IPS-18c (cell line): ENCODE results near the gene EGLN1.
"Not testable (repeated sequence)": the region's sequence is repeated elsewhere in the genome, so short reads cannot be mapped to it uniquely, and the experiment has no call there.

Experiments
- H3K4me3 ChIP-seq: 2 replicates; pipeline ENCODE4 v1.7.0; 2013; ENCODE audit warnings: low read depth, mild to moderate bottlenecking, low read length, moderate library complexity; ENCODE audit not compliant: insufficient read depth
- H3K9me3 ChIP-seq: one replicate; pipeline ENCODE4 v1.6.1; 2013; ENCODE audit warnings: mild to moderate bottlenecking, low read length, moderate library complexity; ENCODE audit not compliant: control insufficient read depth, insufficient read depth

The EGLN1 gene

GRCh38 chr1:231354330-231355020 is 67.6 kb downstream of the EGLN1 start:
- Histone ChIP-seq H3K4me3 (no peak overlapping the region), H3K9me3 (no peaks in the 10 kb centered on the region)

GRCh38 chr1:231353086-231353485 is 69.0 kb downstream of the EGLN1 start:
- H3K9me3 ChIP-seq, result no peaks in the 10 kb centered on the region
- H3K4me3 ChIP-seq, result no peak overlapping the region

DNA sequence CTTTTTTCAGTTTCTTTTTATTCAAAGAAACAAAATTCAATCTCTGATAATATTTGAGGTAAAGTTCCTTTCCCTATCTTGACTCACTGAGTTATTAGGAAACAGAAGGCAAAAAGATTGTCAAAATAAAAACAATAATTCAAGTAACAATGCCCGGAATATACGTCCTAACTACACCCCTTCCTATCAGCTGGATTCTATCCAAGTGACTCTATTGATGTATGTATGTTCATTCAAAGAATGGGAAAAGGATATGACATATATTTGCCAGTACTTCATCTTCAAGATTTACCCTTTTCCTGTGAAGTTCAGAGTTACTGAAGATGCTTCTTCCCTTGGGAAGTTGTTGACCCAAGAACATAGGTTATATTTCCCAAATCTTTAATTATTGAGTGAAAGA is 70.3 kb downstream of the EGLN1 start:
- Histone ChIP-seq H3K4me3 (no peak overlapping the region), H3K9me3 (no peaks in the 10 kb centered on the region)

GRCh38 chr1:231348856-231349255 is 73.2 kb downstream of the EGLN1 start:
- H3K9me3 ChIP-seq, H3K4me3 ChIP-seq: not testable (repeated sequence)

- Histone ChIP-seq H3K4me3 (no peak overlapping the region), H3K9me3 (no peaks in the 10 kb centered on the region)
Observed at GRCh38 chr1:231348442-231348841, 73.6 kb downstream of the EGLN1 start.

GRCh38 chr1:231347961-231348360 is 74.1 kb downstream of the EGLN1 start:
- no peak overlapping the region for H3K4me3 ChIP-seq
- no peaks in the 10 kb centered on the region for H3K9me3 ChIP-seq

GRCh38 chr1:231340328-231341013 is 81.6 kb downstream of the EGLN1 start:
- H3K9me3 ChIP-seq, result no peaks in the 10 kb centered on the region
- H3K4me3 ChIP-seq, result no peak overlapping the region

- Histone ChIP-seq H3K4me3 (peak within 1 kb of the TSS; percentile 90), H3K9me3 (no peaks in the 10 kb centered on the region)
Observed at GRCh38 chr1:231338270-231339128, 83.6 kb downstream of the EGLN1 start, which contains the start of gene SPRTN. Gene SPRTN (plus strand): TSS chr1:231338293. CDS start chr1:231338384, 91 bp downstream.

DNA sequence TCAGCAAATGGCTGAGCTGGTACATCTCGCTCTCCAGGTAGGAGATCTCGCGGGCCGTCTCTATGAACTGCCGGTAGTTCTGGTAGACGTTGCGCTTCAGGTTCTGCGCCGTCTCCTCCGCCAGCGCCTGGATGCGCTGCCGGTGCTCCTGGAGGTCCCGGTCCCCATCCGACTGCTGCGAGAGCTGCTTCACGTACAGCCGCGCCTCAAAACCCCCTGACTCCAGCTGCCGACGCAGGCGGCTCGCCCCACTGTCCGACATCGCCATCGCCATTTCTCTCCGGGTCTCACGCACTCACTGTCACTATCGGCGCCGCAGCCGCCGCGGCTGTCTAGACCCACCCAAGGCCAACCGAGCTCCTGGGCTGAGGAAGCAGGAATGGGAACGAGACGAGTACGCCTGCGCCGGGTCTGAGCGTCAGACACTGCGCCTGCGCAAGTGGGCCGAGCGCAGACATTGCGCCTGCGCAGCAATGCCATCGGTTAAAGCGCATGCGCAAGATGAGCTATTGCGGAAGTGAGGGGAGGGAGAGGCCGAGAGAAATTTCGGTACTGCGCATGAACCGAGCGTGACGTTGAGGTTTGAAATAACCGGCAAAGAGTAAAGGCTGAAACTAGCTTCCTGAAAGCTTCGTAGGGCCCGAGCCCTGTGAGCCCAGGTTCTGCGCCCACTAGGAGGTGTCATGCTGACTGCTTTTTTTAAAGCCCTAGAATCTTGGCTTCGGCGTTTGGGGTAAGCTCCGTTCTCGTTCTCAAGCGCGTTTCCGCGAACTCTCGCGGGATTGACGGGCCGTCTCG is 84.4 kb downstream of the EGLN1 start, which contains the start of gene EXOC8:
TSS of gene EXOC8 (minus strand) at position 381 of the 798 bp plus-strand sequence. CDS start at position 274, 107 bp downstream.
- Histone ChIP-seq H3K9me3 (no peaks in the 10 kb centered on the region), H3K4me3 (peak within 1 kb of the TSS; percentile 90)

DNA sequence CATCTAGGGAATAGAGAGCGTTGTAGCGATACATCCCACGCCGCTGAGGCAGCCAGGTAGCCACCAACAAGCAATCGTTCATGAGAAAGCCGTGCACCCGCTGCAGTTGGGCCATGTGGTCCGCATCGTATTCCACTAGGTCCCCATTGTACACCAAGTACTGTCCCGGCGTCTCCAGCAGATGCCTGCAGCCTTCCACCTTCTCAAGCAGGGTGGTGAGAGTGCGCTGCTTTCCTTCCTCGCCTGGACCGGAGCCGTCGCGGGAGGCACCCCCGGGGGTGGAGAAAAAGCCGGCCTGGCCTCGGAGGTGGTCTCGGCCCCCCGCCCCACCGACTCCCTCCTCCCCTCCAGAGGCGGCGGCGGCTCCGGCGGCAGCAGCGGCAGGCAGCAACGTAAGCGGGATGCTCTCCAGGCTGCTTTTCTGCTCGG is 85.0 kb downstream of the EGLN1 start:
- Histone ChIP-seq H3K4me3 (peak overlapping the region; percentile 90), H3K9me3 (no peaks in the 10 kb centered on the region)

DNA sequence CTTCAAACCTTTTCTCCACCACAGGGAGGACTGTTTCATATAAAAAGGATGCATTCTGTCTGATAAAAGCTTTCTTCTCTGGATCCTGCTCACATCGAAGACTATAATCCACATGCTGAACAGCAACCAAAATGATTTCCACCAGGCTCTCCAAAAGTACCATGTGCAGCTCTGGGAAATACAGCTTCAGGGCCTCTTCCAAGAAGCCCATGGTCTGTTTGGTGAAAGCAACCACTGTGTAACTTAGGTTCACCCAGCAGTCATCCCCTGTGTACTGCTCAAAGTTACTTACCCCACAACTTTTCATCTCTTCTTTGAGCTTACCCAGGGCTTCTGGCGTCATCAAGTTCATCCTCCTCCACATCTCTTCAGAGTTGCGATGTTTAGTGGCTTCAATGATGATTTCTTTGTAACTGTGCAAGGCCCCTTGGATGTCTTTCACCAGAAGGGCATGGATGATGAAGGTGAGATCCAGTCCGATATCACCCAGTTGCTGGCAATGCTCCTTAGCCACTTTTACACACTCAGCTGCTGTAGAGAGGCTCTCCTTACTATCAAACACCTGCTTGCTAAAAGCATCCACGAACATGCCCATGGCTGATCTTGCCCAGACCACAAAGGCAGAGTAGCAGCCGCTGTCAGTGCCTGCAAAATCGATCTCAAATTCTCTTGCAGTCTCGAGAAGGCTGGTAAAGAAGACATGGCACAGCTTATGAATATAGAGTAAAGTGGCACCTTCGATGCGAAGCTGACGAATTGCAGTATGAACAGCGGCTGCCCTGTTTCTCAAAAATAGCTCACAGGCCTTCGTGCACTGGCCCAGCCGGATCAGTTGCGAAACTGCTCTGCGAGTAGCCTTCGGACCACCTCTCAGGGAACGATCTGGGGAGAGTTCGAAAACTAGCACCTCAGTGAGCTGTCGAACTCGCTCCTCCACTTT is 86.2 kb downstream of the EGLN1 start:
- no peaks in the 10 kb centered on the region for H3K9me3 ChIP-seq
- peak overlapping the region; percentile 90 for H3K4me3 ChIP-seq

DNA sequence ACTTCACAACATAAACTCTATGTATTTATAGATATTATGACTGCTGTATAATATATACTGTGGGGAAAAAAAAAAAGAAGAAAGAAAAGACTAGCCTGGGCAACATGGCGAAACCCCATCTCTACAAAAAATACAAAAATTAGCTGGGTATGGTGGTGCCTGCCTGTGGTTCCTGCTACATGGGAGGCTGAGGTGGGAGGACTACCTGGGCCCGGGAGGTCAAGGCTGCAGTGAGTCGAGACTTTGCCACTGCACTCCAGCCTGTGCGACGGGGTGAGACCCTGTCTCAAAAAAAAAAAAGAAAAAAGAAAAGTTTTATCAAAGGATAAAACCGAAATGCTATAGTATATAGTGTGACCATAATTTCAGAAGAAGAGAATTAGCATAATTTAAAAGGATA is 87.1 kb downstream of the EGLN1 start:
- no peaks in the 10 kb centered on the region for H3K9me3 ChIP-seq
- H3K4me3 ChIP-seq, result no peak overlapping the region

DNA sequence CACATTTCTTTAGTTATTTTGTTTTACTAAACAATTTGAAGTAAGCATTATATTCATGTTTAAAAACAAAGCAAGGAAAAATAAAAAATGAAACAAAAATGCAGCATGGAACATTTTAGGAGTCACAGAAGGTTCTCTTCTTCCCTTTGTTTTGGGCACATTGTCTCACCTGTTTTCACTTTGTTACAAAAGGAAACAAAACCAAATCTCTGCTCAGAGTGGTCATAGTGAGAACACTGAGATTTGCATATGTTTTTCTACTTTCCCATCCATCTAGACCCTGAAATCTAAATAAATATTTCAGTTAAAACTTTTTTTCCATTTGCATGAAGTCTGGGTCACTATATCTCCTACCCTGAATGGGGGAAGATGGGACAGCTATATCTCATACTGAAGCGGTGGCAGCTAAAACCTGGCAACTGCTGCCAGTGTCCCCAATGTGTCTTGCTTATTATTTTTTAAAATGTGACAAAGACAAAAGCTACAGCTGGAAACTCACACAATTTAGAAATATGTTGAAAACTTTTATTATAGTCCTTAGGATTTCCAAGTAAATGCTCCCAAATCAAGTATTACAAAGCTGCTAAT is 87.9 kb downstream of the EGLN1 start:
- peak overlapping the region; percentile 16; the same call in 1 of the 2 replicates for H3K4me3 ChIP-seq
- H3K9me3 ChIP-seq, result no peaks in the 10 kb centered on the region

GRCh38 chr1:231332761-231333160 is 89.3 kb downstream of the EGLN1 start:
- H3K9me3 ChIP-seq, result no peaks in the 10 kb centered on the region
- H3K4me3 ChIP-seq, result no peak overlapping the region

GRCh38 chr1:231329483-231329882 is 92.6 kb downstream of the EGLN1 start:
- Histone ChIP-seq H3K9me3 (no peaks in the 10 kb centered on the region), H3K4me3 (no peak overlapping the region)

DNA sequence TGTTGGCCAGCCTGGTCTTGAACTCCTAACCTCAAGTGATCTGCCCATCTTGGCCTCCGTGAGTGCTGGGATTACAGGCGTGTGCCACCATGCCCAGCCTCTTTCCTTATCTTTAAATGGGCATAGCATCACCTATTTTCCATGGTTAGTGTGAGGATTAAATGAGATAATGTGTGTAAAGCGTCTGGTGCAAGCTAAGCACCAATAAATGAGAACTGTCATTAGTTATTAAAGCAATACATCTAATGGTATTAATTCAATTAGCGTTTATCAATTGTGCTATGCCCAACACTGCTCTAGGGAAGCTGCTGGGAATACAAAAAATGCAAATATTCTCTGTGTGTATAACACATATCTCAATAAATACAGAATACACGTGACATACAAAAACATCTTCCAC is 94.5 kb downstream of the EGLN1 start:
- Histone ChIP-seq H3K4me3 (no peak overlapping the region), H3K9me3 (no peaks in the 10 kb centered on the region)
